K562 (cell line): ENCODE results near the gene DPT. TPM values are rescaled to one million over a fixed set of nuclear protein-coding genes. Genes with fewer than 3 reads are reported as not detected.

Experiments
- HLTF ChIP-seq: fragments of 450-650 bp; IDR thresholded peaks from 2 replicates; pipeline ENCODE4 v1.6.1; 2016
- MAZ ChIP-seq, 2 experiments: fragments of 450-650 bp in 1 of 2; sonication (generic) in 1 of 2; formaldehyde crosslinking; IDR thresholded peaks in 1 of 2; conservative IDR thresholded peaks in 1 of 2; 2 replicates each; pipeline versions ENCODE4 v1.4.0 to v1.5.0; 2020; ENCODE audit warnings: mild to moderate bottlenecking in 1 of 2, missing genetic modification reagents in 1 of 2
- TBL1XR1 ChIP-seq, 2 experiments: IDR thresholded peaks; 2 replicates each; pipeline ENCODE4 v1.6.1; 2012; ENCODE audit warnings: improper control_type of control experiment in 2 of 2, low read length in 2 of 2, mild to moderate bottlenecking in 1 of 2
- TFAM ChIP-seq: fragments of 250-450 bp; sonication (Bioruptor Pico); conservative IDR thresholded peaks from 2 replicates; pipeline ENCODE4 v1.5.0; 2021; ENCODE audit warnings: mild to moderate bottlenecking, moderate library complexity
- VEZF1 ChIP-seq: fragments of 200-800 bp; sonication (Bioruptor generic); IDR thresholded peaks from 2 replicates; pipeline ENCODE4 v1.6.1; 2017; ENCODE audit warnings: missing genetic modification characterization, missing compliant biosample characterization
- polyA plus RNA-seq, 8 experiments: library from polyadenylated mRNA; depleted of rRNA in 4 of 8; stranded (reverse) in 5 of 8; unstranded in 3 of 8; fragments of >200 nt; fragmentation: Nextera tagmentation in 2 of 8; fragmentation: Illumina TruSeq in 1 of 8; extraction: Ambion mirVana in 2 of 8; extraction: Trizol in 1 of 8; gene quantifications; 2 replicates each; pipeline versions ENCODE4 v1.2.1 to v1.2.3, GENCODE V29; 2011 to 2014; ENCODE audit warnings: inconsistent platforms in 1 of 8, missing spikeins in 1 of 8
- total RNA-seq, 7 experiments: library from RNA; depleted of rRNA in 6 of 7; stranded (reverse); fragments of >200 nt in 6 of 7; fragmentation: Illumina TruSeq in 2 of 7; extraction: Trizol in 2 of 7; gene quantifications; 2 replicates each; pipeline versions ENCODE4 v1.2.1 to v1.2.3, GENCODE V29; 2011 to 2021; ENCODE audit warnings: low replicate concordance in 1 of 7
- TF ChIP-seq, protein P1 (sequence below): sonication (generic); formaldehyde crosslinking; IDR thresholded peaks from 2 replicates; pipeline ENCODE4 v1.8.0; 2023; ENCODE audit warnings: missing genetic modification reagents, mild to moderate bottlenecking, borderline replicate concordance

Gene DPT
- total and polyA plus RNA-seq, 9 of the 15 experiments (the other 6 are each of a cell fraction or from before 2014, with no cell fraction given) = not detected

DNA sequence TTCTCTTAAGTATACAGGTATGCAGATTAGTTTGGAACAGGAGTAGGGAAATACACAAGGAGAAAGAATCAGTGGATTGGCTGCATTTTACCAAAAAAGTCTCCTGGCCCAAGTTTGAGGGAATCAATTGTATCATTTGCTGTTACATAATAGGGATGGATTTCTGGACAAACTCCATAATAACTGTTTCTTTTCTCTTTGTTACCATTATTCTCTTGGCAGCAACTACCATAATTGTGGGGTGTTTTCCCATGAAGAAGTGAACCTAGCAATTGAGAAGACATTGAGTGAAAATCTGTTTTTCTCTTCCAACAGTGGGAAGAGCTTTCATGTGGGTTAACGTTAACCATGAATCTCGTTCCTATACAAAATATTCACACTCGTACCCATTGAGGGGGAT, 46.4 kb upstream of the DPT start (continued):
- TF ChIP-seq, protein P1, sequence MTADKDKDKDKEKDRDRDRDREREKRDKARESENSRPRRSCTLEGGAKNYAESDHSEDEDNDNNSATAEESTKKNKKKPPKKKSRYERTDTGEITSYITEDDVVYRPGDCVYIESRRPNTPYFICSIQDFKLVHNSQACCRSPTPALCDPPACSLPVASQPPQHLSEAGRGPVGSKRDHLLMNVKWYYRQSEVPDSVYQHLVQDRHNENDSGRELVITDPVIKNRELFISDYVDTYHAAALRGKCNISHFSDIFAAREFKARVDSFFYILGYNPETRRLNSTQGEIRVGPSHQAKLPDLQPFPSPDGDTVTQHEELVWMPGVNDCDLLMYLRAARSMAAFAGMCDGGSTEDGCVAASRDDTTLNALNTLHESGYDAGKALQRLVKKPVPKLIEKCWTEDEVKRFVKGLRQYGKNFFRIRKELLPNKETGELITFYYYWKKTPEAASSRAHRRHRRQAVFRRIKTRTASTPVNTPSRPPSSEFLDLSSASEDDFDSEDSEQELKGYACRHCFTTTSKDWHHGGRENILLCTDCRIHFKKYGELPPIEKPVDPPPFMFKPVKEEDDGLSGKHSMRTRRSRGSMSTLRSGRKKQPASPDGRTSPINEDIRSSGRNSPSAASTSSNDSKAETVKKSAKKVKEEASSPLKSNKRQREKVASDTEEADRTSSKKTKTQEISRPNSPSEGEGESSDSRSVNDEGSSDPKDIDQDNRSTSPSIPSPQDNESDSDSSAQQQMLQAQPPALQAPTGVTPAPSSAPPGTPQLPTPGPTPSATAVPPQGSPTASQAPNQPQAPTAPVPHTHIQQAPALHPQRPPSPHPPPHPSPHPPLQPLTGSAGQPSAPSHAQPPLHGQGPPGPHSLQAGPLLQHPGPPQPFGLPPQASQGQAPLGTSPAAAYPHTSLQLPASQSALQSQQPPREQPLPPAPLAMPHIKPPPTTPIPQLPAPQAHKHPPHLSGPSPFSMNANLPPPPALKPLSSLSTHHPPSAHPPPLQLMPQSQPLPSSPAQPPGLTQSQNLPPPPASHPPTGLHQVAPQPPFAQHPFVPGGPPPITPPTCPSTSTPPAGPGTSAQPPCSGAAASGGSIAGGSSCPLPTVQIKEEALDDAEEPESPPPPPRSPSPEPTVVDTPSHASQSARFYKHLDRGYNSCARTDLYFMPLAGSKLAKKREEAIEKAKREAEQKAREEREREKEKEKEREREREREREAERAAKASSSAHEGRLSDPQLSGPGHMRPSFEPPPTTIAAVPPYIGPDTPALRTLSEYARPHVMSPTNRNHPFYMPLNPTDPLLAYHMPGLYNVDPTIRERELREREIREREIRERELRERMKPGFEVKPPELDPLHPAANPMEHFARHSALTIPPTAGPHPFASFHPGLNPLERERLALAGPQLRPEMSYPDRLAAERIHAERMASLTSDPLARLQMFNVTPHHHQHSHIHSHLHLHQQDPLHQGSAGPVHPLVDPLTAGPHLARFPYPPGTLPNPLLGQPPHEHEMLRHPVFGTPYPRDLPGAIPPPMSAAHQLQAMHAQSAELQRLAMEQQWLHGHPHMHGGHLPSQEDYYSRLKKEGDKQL (CRISPR knock-in tag) = no peak
- TF ChIP-seq HLTF = no peak
- TF ChIP-seq VEZF1 (CRISPR knock-in tag) = no peak
- no peak for TF ChIP-seq TBL1XR1 (IDR thresholded peaks at IDR 0.05; ENCODE audit: low read length in 2 of 2)
- no peak for TF ChIP-seq MAZ (CRISPR knock-in tag; conservative IDR thresholded peaks at IDR 0.05 in 1 of 2, IDR thresholded peaks at IDR 0.05 in 1 of 2)
- no peak for TF ChIP-seq TFAM (CRISPR knock-in tag)
- TF ChIP-seq, all 486 proteins: peak for 0
